Dendritic cell treated with granulocyte-macrophage colony-stimulating factor and Interleukin-4, amounts not matched to agents 40 ng/mL and 50 ng/mL, for 4 days (primary cell): ENCODE measurements around the gene USP24.

Experiments used
- H3K27ac Mint-ChIP-seq: one replicate; pipeline ENCODE4 v1.8.0; 2022; ENCODE audit warnings: mild to moderate bottlenecking, mixed read lengths
- H3K27me3 Mint-ChIP-seq: one replicate; pipeline ENCODE4 v1.8.0; 2022; ENCODE audit warnings: mild to moderate bottlenecking, mixed read lengths
- H3K36me3 Mint-ChIP-seq: one replicate; pipeline ENCODE4 v1.8.0; 2022; ENCODE audit warnings: low read depth, mixed read lengths
- H3K4me1 Mint-ChIP-seq: one replicate; pipeline ENCODE4 v1.8.0; 2022; ENCODE audit warnings: low read depth, mixed read lengths
- H3K4me3 Mint-ChIP-seq: one replicate; pipeline ENCODE4 v1.8.0; 2022; ENCODE audit warnings: mild to moderate bottlenecking, moderate library complexity, mixed read lengths
- H3K9me3 Mint-ChIP-seq: one replicate; pipeline ENCODE4 v1.8.0; 2022; ENCODE audit warnings: mixed read lengths
- intact Hi-C: fragments of 100-400 bp; cut with micrococcal nuclease; formaldehyde crosslinking; loops from one replicate; pipeline ENCODE4 v1.15.0; 2022

Gene USP24

GRCh38 chr1:55067022-55067778 lies 148.0 kb downstream of the USP24 start:
- no peaks in the 10 kb centered on the region for H3K4me1 Mint-ChIP-seq
- intact Hi-C loops: no loop called here
- H3K36me3 Mint-ChIP-seq: peaks cover 56% of the 10 kb centered on the region
- no peak overlapping the region for H3K4me3 Mint-ChIP-seq
- H3K27me3 Mint-ChIP-seq: no peaks in the 10 kb centered on the region
- no peak overlapping the region for H3K27ac Mint-ChIP-seq
- H3K9me3 Mint-ChIP-seq: no peaks in the 10 kb centered on the region

DNA sequence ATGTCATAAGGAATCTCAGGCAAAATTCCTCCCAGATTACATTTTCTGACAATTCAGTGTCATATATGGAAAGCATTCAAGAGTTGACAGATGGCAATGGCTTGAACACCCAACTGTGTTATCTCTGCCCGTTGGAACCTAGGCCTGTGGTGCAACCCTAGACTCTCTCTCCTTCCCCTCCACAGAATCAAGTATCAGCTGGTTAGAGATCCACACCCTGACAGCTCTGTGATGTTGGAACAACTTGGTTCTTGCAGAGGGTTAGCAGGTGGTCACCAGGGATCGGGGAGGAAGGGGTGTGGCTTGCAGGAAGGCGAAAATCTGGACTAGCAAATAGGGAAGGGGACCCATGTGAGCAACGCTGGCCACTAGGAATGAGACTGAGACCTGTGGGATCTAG lies 149.5 kb downstream of the USP24 start:
- intact Hi-C loops: no loop called here
- peaks cover 41% of the 10 kb centered on the region for H3K36me3 Mint-ChIP-seq
- H3K4me3 Mint-ChIP-seq: no peak overlapping the region
- no peak overlapping the region for H3K27ac Mint-ChIP-seq
- no peaks in the 10 kb centered on the region for H3K9me3 Mint-ChIP-seq
- H3K4me1 Mint-ChIP-seq: no peaks in the 10 kb centered on the region
- H3K27me3 Mint-ChIP-seq: no peaks in the 10 kb centered on the region

- H3K27me3 Mint-ChIP-seq: no peaks in the 10 kb centered on the region
- H3K36me3 Mint-ChIP-seq: peaks cover 33% of the 10 kb centered on the region
- no peak overlapping the region for H3K4me3 Mint-ChIP-seq
- H3K9me3 Mint-ChIP-seq: no peaks in the 10 kb centered on the region
- intact Hi-C loops: no loop called here
- H3K27ac Mint-ChIP-seq: no peak overlapping the region
- no peaks in the 10 kb centered on the region for H3K4me1 Mint-ChIP-seq
These were observed 150.3 kb downstream of the USP24 start for GRCh38 chr1:55064861-55065263.

- H3K4me1 Mint-ChIP-seq: no peaks in the 10 kb centered on the region
- intact Hi-C loops: no loop called here
- no peaks in the 10 kb centered on the region for H3K9me3 Mint-ChIP-seq
- H3K4me3 Mint-ChIP-seq: no peak overlapping the region
- H3K27me3 Mint-ChIP-seq: no peaks in the 10 kb centered on the region
- H3K27ac Mint-ChIP-seq: no peak overlapping the region
- H3K36me3 Mint-ChIP-seq: peaks cover 25% of the 10 kb centered on the region
These were observed 151.0 kb downstream of the USP24 start for GRCh38 chr1:55064071-55064581.

GRCh38 chr1:55063577-55063942 lies 151.6 kb downstream of the USP24 start:
- Mint-ChIP-seq H3K4me3 (no peak overlapping the region), H3K9me3 (no peaks in the 10 kb centered on the region), H3K27me3 (no peaks in the 10 kb centered on the region), H3K4me1 (no peaks in the 10 kb centered on the region), H3K27ac (no peak overlapping the region), H3K36me3 (peaks cover 20% of the 10 kb centered on the region)
- intact Hi-C loops: no loop called here

DNA sequence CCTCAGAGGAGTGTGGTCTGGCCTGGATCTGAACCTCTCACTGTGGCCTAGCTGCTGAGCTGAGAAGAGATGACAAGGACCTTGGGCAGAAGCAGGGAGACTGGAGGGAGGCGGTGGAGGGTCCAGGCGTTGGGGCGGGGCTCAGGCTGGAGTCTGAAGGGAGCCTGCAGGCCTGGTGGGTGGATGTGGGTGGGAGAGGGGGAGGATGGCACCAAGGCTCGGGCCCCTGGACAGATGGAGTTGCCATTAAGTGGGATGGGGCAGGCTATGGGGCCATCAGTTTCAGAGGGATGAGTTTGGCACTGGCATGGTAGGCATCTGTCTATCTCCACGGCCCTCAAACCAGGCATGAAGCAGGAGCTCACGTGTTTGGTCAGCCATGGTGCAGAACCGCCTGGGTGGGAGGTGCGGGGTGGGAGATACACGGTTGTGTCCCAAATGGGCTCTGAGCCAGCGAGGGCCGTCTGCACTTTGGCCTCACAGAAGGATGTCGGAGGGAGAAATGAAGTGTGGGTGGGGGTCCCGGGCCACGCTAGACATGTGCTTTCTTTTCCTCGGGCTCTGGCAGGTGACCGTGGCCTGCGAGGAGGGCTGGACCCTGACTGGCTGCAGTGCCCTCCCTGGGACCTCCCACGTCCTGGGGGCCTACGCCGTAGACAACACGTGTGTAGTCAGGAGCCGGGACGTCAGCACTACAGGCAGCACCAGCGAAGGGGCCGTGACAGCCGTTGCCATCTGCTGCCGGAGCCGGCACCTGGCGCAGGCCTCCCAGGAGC lies 152.2 kb downstream of the USP24 start:
- intact Hi-C loops: no loop called here
- H3K4me1 Mint-ChIP-seq: no peaks in the 10 kb centered on the region
- no peaks in the 10 kb centered on the region for H3K27me3 Mint-ChIP-seq
- H3K9me3 Mint-ChIP-seq: no peaks in the 10 kb centered on the region
- no peak overlapping the region for H3K4me3 Mint-ChIP-seq
- H3K36me3 Mint-ChIP-seq: peaks cover 16% of the 10 kb centered on the region
- H3K27ac Mint-ChIP-seq: no peak overlapping the region

- H3K9me3 Mint-ChIP-seq: no peaks in the 10 kb centered on the region
- peaks cover 7% of the 10 kb centered on the region for H3K36me3 Mint-ChIP-seq
- H3K27ac Mint-ChIP-seq: no peak overlapping the region
- H3K27me3 Mint-ChIP-seq: no peaks in the 10 kb centered on the region
- H3K4me1 Mint-ChIP-seq: no peaks in the 10 kb centered on the region
- intact Hi-C loops: no loop called here
- no peak overlapping the region for H3K4me3 Mint-ChIP-seq
These were observed 153.3 kb downstream of the USP24 start for GRCh38 chr1:55061706-55062321.

DNA sequence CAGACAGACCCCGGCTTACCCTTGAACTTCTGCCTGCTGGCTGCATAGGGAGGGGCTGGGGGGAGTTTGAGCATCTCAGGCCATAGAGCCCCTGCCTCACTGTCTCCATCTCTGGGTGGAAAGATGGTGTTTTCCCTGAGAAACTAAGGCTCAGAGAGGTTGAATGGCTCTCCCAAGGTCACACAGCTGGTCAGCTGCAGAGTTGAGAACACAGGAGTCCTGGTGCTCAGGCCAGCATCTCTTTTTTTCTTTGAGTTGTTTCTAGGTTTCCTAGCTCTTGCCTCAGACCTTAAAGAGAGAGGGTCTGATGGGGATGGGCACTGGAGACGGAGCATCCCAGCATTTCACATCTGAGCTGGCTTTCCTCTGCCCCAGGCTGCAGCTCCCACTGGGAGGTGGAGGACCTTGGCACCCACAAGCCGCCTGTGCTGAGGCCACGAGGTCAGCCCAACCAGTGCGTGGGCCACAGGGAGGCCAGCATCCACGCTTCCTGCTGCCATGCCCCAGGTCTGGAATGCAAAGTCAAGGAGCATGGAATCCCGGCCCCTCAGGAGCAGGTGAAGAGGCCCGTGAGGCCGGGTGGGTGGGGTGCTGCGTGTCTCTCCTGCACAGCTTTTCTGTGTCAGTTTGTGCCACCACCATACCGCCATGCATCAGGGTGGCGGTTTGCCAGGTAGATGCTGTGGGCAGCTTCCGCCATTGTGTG lies 154.0 kb downstream of the USP24 start:
- peaks cover under 1% of the 10 kb centered on the region for H3K36me3 Mint-ChIP-seq
- intact Hi-C loops: no loop called here
- no peak overlapping the region for H3K27ac Mint-ChIP-seq
- no peaks in the 10 kb centered on the region for H3K27me3 Mint-ChIP-seq
- H3K9me3 Mint-ChIP-seq: no peaks in the 10 kb centered on the region
- no peaks in the 10 kb centered on the region for H3K4me1 Mint-ChIP-seq
- no peak overlapping the region for H3K4me3 Mint-ChIP-seq

- Mint-ChIP-seq H3K27ac (no peak overlapping the region), H3K9me3 (no peaks in the 10 kb centered on the region), H3K4me1 (no peaks in the 10 kb centered on the region), H3K4me3 (no peak overlapping the region), H3K36me3 (no peaks in the 10 kb centered on the region), H3K27me3 (no peaks in the 10 kb centered on the region)
- intact Hi-C loops: no loop called here
These were observed 154.8 kb downstream of the USP24 start for GRCh38 chr1:55060133-55060999.

DNA sequence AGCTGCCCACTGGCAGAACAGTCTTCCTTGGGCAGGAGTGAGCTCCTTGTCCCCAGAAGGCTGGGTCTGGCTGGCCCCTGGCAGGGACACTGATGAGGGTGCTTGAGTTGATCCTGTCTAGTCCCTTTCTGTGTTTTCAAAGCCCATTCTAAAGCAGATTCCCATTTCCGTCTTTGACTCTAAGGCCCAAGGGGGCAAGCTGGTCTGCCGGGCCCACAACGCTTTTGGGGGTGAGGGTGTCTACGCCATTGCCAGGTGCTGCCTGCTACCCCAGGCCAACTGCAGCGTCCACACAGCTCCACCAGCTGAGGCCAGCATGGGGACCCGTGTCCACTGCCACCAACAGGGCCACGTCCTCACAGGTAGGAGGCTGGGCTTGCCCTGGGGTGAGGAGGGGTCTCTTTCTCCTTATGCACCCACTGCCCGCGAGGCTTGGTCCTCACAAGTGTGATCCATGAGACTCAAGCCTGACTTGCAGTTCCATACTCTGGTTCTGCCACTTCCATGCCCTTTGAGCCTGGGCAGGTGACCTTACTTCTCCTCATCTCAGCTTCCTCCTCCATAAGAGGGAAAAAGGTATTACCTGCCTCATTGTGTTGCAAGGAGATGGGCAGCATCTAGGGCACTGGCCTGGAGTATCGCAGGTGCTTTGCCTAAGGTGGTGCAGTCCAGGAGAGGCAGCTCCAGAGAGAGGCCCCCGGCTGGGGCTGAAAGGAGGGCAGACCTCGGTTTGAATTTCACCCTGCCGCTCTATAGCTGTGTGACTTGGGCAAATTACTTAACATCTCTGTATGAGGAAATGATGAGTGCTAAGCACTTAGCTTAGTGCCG lies 155.6 kb downstream of the USP24 start:
- no peaks in the 10 kb centered on the region for H3K27me3 Mint-ChIP-seq
- no peak overlapping the region for H3K4me3 Mint-ChIP-seq
- intact Hi-C loops: no loop called here
- H3K36me3 Mint-ChIP-seq: no peaks in the 10 kb centered on the region
- no peaks in the 10 kb centered on the region for H3K4me1 Mint-ChIP-seq
- H3K27ac Mint-ChIP-seq: no peak overlapping the region
- no peaks in the 10 kb centered on the region for H3K9me3 Mint-ChIP-seq

- Mint-ChIP-seq H3K4me3 (no peak overlapping the region), H3K9me3 (no peaks in the 10 kb centered on the region), H3K27me3 (no peaks in the 10 kb centered on the region), H3K27ac (no peak overlapping the region), H3K4me1 (no peaks in the 10 kb centered on the region), H3K36me3 (no peaks in the 10 kb centered on the region)
- intact Hi-C loops: no loop called here
These were observed 157.2 kb downstream of the USP24 start for GRCh38 chr1:55057956-55058298.

DNA sequence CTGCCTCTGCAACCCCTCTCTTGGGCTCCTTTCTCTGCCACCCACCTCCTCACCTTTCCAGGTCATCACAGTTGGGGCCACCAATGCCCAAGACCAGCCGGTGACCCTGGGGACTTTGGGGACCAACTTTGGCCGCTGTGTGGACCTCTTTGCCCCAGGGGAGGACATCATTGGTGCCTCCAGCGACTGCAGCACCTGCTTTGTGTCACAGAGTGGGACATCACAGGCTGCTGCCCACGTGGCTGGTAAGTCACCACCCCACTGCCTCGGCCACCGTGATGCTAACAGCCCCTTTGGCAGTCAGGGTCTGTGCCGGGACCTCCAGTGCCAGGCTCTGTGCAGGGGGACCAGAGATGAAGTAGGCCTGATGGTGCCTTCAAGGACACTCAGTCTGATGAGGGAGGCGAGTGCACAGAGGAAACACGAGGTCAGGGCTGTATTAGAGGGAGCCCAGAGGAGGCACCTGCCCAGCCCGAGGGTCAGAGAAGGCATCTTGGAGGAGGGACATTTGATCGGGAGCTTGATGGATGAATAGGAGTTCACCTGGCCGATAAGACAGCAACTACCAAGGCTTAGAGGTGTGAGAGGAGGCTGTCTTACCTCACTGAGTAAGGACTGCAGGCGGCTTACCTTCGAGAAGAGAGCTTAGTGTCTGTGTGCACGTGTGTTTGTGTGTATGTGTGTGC lies 157.8 kb downstream of the USP24 start:
- Mint-ChIP-seq H3K4me3 (no peak overlapping the region), H3K9me3 (no peaks in the 10 kb centered on the region), H3K36me3 (no peaks in the 10 kb centered on the region), H3K27ac (no peak overlapping the region), H3K4me1 (no peaks in the 10 kb centered on the region), H3K27me3 (no peaks in the 10 kb centered on the region)
- intact Hi-C loops: no loop called here
